AG10803 (cell line): ENCODE measurements around the gene GPR87.
A peak's percentile ranks its signal among the peaks of the same experiment; 100 is the strongest.

Source experiments
- DNase-seq: peaks from one replicate; pipeline ENCODE4 v3.0.0; 2010; ENCODE audit warnings: low read depth
- H3K4me3 ChIP-seq: 2 replicates; pipeline ENCODE4 v1.5.1; 2011; ENCODE audit warnings: mild to moderate bottlenecking, low read length, control low read depth
- TF ChIP-seq, protein P1 (sequence below): conservative IDR thresholded peaks from 2 replicates; pipeline ENCODE4 v1.5.1; 2011; ENCODE audit warnings: mild to moderate bottlenecking, low read length, control low read depth, inconsistent platforms

GPR87 gene

DNA sequence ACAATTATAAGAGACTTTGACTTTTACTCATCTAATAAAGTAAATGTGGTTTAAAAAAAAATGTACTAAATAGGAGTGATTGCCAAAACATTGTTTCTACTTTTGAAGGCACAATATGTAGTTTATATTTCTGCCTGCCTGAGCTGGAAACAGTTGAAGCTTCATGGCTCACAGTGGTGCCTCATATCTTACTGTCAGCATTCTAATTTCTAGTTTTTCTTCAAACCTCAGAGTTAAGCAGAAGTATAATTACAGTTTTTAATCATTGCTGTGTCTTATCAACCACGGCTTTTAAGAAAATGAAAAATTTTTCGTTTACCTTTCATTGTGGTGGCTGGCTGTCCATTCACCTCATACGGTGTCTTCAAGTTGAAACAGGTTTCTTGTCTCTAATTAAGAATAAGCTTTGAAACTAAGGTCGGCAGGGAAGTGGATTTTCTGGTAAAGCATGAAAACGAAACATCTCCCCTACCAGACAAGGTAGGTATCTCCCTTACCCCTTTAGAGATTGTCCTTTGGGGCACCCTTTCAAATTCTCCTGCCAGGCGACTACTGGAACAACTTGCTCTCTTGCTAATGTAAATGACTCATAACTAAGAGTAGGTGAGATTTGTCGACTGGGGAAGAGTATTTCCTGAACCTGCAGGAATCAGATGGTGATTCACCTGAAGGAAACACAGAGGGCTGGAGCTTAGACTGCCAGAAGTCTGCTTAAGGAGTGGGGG lies at the start of gene GPR87:
TSS of gene GPR87 (minus strand) at position 554 of the 725 bp plus-strand sequence. CDS start 16,720 bp downstream, outside the sequence.
- H3K4me3 ChIP-seq, result no peak within 1 kb of the TSS
- TF ChIP-seq, protein P1, sequence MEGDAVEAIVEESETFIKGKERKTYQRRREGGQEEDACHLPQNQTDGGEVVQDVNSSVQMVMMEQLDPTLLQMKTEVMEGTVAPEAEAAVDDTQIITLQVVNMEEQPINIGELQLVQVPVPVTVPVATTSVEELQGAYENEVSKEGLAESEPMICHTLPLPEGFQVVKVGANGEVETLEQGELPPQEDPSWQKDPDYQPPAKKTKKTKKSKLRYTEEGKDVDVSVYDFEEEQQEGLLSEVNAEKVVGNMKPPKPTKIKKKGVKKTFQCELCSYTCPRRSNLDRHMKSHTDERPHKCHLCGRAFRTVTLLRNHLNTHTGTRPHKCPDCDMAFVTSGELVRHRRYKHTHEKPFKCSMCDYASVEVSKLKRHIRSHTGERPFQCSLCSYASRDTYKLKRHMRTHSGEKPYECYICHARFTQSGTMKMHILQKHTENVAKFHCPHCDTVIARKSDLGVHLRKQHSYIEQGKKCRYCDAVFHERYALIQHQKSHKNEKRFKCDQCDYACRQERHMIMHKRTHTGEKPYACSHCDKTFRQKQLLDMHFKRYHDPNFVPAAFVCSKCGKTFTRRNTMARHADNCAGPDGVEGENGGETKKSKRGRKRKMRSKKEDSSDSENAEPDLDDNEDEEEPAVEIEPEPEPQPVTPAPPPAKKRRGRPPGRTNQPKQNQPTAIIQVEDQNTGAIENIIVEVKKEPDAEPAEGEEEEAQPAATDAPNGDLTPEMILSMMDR, result no peak
- DNase-seq, result no peak

GRCh38 chr3:151362751-151363174 lies 46.1 kb upstream of the GPR87 start:
- no peak overlapping the region for H3K4me3 ChIP-seq
- TF ChIP-seq, protein P1, result no peak
- DNase-seq, result peak; percentile 74

DNA sequence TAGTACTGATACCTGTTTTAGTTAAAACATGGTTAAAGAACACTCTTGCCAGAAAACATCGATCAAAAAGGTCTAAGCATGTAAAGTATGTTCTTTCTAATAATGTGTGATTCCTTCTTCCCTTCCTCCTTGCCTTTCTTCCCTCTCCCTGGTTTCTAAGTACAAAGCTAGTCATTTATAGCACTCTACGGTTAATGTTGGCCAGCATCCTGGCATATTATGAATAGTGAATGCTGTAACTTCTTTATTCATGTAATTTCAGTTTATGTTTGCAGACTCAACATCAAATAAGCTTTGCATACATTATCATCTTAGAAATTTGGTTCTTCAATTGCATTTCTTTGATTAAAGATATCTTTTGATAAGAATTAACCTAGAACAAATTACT lies 40.8 kb upstream of the GPR87 start:
- no peak for DNase-seq
- TF ChIP-seq, protein P1, result no peak
- no peak overlapping the region for H3K4me3 ChIP-seq

DNA sequence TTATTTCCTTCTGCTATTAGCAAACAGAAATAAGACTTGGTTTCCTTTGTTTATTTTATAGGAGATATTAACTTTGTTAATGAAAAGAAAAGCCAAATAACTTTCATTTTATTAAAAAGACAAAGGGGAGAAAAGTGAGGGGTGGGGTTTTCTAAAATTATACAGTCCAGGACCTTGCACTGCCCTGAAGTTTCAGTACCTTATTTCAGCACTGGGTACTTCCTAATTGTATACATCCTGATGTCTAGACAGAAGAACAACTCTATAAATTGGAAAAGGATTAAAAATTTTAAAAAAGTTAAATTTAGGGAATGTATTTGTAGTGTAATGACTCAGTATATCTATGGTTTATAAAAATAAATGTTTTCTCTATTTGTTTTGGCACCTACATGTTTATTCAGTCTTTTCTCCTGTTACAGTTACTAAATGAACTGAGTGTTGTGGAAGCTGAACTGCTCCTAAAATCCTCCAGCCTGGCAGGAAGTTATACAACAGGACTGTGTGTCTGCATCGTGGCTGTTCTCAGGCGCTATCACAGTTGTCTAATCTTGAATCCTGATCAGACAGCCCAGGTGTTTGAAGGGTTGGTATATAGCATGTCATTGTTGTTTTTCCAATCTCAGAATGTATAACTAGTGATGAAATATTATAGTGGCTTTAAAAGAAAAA lies 40.3 kb upstream of the GPR87 start:
- TF ChIP-seq, protein P1, result no peak
- DNase-seq, result no peak

DNA sequence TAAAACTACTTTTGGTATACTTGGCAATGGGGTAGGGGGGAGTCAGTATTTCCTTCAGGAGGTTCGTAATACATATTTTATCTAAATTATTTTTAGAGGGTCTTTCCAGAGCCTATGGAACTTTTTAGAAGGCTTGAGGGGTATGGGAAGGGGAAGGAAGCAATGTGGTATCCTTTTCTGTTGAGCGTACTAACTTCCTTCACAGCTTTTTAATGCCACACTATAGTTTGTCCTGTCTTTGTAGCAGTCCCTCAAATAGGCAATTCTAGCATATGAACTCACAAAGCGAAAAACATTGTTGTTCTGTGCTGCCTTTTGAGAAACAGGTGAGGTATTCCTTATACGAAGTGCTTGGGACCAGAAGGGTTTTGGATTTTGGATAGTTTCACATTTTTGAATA lies 35.0 kb upstream of the GPR87 start:
- DNase-seq, result no peak
- TF ChIP-seq, protein P1, result no peak
- no peak overlapping the region for H3K4me3 ChIP-seq

More for the DNA sequence above, 40.3 kb upstream of the GPR87 start:
- H3K4me3 ChIP-seq, result no peak overlapping the region

DNA sequence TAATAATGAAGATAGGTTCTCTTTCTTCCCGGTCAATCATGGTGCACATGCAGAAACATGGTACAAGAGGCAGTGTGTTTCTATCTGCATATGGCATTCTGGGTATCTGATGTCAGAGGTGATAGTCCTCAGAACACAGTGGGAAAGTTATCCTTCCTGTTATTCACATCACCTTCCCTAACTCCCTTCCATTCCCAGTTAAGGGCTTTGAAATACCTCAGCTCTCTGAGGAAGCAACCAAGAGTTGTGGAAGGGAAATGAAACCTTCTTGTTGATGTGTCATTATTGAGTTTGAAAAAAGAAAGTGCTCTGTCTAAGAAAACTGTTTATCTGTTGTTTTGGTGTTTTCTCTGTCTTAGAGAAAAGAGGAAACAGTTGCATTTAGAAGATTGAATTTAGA lies 34.6 kb upstream of the GPR87 start:
- TF ChIP-seq, protein P1, result no peak
- DNase-seq, result no peak
- no peak overlapping the region for H3K4me3 ChIP-seq

DNA sequence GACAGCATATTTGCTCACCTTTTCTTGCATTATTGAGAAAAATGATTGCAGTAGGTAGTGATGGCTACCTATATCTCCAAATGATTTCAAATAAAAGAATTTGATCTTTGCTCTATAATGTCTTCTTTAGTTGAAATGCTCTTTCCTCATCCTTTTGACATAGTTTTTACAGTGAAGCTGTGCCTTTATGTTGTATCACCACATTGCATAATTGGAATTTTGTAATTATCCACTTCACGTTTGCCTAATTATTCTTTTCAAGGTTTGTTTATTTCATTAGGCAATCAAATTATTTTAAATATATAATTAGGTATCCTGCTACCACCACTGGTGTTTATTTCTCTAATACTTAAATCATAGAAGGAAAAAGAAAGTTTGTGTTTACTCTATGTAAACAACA lies 34.0 kb upstream of the GPR87 start:
- TF ChIP-seq, protein P1, result no peak
- H3K4me3 ChIP-seq, result no peak overlapping the region
- DNase-seq, result no peak
